ES-I3 (cell line): ENCODE data around the gene FPR3.

Experiments
- H3K36me3 ChIP-seq: 2 replicates; pipeline ENCODE4 v1.6.1; 2013; ENCODE audit warnings: mild to moderate bottlenecking, low read length, control low read depth, moderate library complexity; ENCODE audit not compliant: insufficient read depth
- H3K4me1 ChIP-seq: 2 replicates; pipeline ENCODE4 v1.6.1; 2013; ENCODE audit warnings: mild to moderate bottlenecking, control low read depth, low read length; ENCODE audit not compliant: insufficient read depth
- H3K9ac ChIP-seq: 2 replicates; pipeline ENCODE4 v1.6.1; 2013; ENCODE audit warnings: low read depth, mild to moderate bottlenecking, low read length, moderate library complexity
- H3K9me3 ChIP-seq: 2 replicates; pipeline ENCODE4 v1.6.1; 2013; ENCODE audit warnings: mild to moderate bottlenecking, low read length, moderate library complexity; ENCODE audit not compliant: control insufficient read depth, insufficient read depth

FPR3 gene

DNA sequence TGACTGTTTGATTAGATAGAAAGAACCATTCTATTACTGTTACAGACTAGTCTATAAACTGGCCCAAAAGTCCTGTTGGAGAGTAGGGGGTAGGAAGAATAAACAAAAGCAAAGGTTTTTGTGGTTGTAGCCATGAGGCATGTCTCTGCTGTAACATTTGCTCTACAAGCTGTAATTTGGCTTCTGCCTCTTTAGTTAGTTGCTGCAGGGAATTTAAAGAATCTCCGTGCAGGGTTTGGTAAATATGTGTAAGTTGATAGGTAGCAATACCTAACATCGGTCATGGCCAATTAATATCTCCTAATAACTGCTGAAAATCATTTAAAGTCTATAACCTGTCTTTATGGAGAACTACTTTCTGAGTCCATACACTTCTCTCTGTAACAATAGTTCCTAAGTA lies 13.0 kb downstream of the FPR3 start:
- H3K4me1 ChIP-seq = no peaks in the 10 kb centered on the region
- no peaks in the 10 kb centered on the region for H3K36me3 ChIP-seq
- 0 out of 2 replicates have a peak, but pooled peaks cover 4% of the 10 kb centered on the region for H3K9me3 ChIP-seq
- H3K9ac ChIP-seq = no peak overlapping the region

DNA sequence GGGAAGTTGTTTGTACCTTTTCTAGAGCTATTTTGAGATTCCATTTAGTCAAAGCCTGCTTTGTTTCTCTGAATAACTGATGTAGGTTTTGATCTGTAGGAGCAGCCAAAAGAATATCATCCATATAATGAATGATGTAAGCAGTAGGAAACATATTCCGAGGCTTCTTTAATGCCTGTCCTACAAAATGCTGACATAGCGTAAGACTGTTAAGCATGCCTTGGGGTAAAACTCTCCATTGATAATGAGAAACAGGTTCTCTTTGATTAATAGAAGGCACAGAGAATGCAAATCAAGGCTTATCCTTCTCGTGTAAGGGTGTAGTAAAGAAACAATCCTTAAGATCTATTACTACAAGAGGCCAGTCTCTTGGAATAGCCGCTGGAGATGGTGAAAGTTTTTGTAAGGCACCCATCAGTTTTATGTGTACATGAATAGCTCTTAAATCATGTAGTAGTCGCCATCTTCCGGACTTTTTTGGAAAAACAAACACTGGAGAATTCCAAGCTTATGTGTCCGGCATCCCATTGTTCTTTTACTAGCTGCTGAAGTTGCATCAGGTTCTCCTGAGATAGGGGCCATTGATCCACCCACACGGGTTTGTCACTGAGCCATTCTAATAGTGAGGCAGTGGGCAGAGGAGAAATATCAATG lies 13.5 kb downstream of the FPR3 start:
- Histone ChIP-seq H3K9ac (no peak overlapping the region), H3K4me1 (no peaks in the 10 kb centered on the region), H3K9me3 (0 out of 2 replicates have a peak, but pooled peaks cover 4% of the 10 kb centered on the region), H3K36me3 (no peaks in the 10 kb centered on the region)

DNA sequence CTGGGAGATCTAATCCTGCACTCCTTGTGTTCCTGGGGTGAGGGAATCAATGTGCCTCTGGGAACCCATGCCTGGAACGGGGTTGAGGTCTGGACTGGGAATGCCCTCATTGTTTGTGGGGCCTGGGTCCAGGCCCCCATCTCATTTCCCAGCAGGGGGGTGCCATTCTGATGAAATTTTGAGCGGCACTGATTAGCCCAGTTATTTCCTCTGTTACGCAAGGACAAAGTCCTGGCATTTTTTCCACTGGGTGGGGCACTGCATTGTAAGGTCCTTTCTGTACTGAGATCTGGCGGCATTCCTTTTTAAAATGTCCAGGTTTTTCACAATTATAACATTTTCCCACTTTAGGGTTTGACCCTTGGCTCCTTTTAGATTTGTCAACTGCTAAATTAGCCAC lies 14.8 kb downstream of the FPR3 start:
- H3K4me1 ChIP-seq = no peaks in the 10 kb centered on the region
- 0 out of 2 replicates have a peak, but pooled peaks cover 4% of the 10 kb centered on the region for H3K9me3 ChIP-seq
- no peak overlapping the region for H3K9ac ChIP-seq
- no peaks in the 10 kb centered on the region for H3K36me3 ChIP-seq

DNA sequence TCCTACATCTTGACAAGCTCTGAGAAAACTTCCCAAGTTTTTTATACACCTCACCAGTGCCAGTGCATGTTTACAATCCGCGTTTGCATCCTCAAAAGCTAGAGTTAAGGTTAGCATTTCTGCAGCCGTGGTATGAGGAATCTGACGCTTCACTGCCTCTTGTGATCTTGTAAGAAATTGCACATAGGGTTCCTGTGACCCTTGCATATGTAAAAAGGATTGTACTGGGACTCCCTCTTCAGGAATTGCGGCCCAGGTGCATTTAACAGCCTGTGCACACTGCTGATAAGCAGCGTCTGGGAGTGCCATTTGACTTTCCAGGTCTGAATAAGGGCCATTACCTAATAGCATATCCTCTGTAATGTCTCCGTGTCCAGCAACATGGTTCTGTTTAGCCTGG lies 15.3 kb downstream of the FPR3 start:
- no peak overlapping the region for H3K9ac ChIP-seq
- no peaks in the 10 kb centered on the region for H3K4me1 ChIP-seq
- H3K9me3 ChIP-seq = 0 out of 2 replicates have a peak, but pooled peaks cover 4% of the 10 kb centered on the region
- no peaks in the 10 kb centered on the region for H3K36me3 ChIP-seq

DNA sequence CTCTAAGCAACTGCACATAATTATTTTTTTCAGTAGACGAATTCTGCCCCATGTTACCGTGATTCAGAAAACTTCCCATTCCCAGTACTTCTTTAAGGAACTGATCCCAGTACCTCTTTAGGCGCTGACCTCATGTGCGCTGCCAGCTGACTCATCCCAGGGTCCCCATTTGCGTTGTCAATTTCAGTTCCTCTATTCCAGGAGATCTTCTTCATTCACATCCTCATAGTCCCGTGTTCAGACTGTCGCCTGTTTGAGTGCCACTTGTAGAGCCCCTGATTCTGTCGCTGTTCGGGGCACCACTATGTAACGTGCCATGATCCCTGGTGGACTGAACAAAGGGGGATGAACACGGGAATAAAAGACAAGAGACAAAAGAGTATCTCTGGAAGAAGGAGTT lies 16.4 kb downstream of the FPR3 start:
- Histone ChIP-seq H3K9me3 (0 out of 2 replicates have a peak, but pooled peaks cover 4% of the 10 kb centered on the region), H3K9ac (no peak overlapping the region), H3K4me1 (no peaks in the 10 kb centered on the region), H3K36me3 (no peaks in the 10 kb centered on the region)

DNA sequence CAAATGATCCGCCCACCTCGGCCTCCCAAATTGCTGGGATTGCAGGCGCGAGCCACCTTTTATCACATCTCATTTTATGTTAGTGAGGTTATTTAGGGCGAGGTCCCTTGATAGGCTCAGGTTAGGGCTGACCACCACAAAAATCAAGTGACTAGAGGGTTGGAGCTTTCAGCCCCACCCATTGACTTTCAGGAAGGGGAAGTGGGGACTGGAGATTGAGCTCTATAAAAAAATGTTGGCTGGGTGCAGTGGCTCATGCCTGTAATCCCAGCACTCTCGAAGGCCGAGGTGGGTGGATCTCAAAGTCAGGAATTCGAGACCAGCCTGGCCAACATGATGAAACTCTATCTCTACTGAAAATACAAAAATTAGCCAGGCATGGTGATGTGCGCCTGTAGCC lies 20.1 kb downstream of the FPR3 start:
- Histone ChIP-seq H3K4me1 (no peaks in the 10 kb centered on the region), H3K36me3 (no peaks in the 10 kb centered on the region), H3K9me3 (0 out of 2 replicates have a peak, but pooled peaks cover under 1% of the 10 kb centered on the region), H3K9ac (no peak overlapping the region)

DNA sequence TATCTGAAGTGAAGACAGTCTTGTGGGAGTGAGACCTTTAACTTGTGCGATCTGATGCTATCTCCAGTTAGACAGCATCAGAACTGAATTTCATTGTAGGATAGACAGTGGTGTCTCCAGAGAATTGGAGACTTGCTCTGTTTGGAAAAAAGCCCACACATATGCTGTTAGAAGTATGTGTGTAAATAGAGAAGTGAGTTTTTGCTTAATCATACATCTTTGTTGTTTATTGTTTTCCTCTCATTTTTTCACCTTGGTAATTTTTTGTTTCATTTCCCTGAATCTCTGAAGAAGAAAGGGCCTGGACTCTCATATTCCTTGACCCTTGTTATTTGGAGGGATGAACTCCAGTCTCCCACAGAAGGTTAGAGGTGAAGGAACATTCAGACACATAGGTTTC lies 21.8 kb downstream of the FPR3 start:
- no peaks in the 10 kb centered on the region for H3K36me3 ChIP-seq
- no peaks in the 10 kb centered on the region for H3K4me1 ChIP-seq
- H3K9me3 ChIP-seq = no peaks in the 10 kb centered on the region
- H3K9ac ChIP-seq = no peak overlapping the region

DNA sequence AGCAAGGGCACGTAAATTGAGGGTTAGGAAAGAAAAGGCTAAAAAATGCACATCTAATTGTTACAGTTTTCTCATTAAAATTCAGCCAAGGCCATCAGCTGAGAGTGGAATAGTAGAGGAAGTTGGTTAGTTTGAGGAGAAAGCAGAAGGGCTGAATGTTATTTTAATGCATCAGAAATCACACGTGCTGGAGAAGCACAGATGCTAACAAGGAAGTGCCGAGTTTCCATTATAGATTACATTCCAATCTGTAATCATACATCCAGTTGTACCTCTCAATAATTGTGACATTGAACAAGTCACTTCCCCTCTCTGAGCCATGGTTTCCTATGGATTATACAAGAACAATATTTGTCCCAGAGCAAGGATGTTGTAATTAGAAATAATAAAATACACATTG lies 25.1 kb downstream of the FPR3 start:
- Histone ChIP-seq H3K4me1 (no peaks in the 10 kb centered on the region), H3K36me3 (no peaks in the 10 kb centered on the region), H3K9me3 (no peaks in the 10 kb centered on the region), H3K9ac (no peak overlapping the region)

DNA sequence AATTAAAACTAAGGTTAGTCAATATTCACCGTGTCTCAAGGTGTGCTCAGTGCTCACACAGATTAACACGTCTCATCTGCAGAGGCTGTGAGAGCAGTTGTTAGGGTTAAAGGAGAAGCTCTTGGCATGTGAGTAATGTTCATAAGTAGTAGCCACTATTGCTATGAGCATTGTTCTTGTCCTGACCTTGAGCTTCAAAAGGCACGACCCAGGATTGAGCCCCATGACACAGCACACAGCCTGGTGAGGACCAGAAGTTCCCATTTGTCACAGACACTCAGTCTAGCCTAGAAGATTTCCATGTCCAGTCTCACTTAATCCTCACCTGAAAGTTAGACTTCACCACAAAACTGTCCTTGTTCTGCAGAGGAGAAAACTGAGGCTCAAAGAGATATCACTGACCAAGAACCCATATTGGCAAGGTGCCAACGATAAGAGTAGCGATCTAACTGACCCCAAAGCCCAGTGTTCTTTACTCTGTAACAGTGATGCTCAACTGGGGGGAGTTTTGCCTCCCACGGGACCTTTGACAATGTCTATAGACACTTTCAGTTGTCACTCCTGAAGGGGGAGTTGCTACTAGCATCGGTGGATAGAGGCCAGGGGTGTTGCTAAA lies 26.0 kb downstream of the FPR3 start:
- Histone ChIP-seq H3K9me3 (no peaks in the 10 kb centered on the region), H3K4me1 (no peaks in the 10 kb centered on the region), H3K36me3 (no peaks in the 10 kb centered on the region), H3K9ac (no peak overlapping the region)

DNA sequence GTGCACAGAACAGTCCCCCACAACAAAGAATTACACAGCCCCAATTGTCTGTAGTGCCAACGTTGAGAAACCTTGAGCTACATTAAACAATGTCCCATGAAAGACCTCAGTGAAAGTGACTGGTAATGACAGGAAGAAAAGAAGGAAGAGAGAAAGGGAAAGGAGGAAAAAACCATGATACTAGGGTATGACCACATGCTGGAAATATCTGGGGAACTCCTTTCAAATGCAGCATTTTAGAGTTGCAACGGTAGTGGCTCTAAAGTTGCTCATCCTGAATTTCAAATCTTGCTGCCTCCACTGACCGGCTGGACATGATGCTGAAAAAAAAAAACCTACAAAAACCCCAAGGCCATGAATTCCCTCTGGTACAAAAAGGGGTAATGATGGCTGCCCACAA lies 26.5 kb downstream of the FPR3 start:
- Histone ChIP-seq H3K36me3 (no peaks in the 10 kb centered on the region), H3K4me1 (no peaks in the 10 kb centered on the region), H3K9me3 (0 out of 2 replicates have a peak, but pooled peaks cover 2% of the 10 kb centered on the region), H3K9ac (no peak overlapping the region)

DNA sequence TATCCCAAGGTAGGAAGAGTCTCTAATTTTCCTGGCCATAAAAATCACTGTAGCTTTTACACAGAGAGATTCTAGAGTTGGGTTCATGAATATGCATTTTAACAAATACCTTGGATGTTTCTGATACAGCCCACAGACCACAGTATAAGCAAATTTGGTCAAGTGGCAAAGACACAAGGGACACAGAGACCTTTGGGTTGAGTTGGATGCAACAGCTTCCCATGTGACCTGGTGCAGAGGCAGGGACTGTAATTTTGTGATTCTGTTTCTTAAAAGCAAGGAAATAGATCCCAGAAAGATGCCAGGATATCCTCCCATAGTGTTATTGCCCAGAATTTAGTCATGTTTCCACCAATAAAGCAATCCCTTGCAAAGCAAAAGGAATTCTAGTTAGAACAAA lies 27.0 kb downstream of the FPR3 start:
- H3K4me1 ChIP-seq = no peaks in the 10 kb centered on the region
- no peak overlapping the region for H3K9ac ChIP-seq
- H3K36me3 ChIP-seq = no peaks in the 10 kb centered on the region
- 0 out of 2 replicates have a peak, but pooled peaks cover 2% of the 10 kb centered on the region for H3K9me3 ChIP-seq

DNA sequence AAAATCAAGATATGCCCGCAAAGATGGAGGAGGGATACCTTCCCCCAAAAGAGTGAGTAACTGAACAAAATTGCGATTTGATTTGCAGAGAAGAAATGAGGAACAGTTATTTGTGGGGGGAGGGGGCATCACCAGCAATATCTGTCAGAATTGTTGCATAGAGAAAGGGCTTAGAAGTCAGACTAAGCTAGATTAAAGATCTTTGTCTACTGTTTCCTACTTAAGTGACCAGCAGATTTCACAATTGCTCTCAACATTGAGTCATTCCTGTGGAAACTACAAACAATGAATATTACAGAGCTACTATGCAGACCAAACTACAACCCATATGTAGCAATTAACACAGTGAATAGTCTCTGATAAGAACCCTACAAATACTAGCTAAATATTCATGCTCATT lies 27.4 kb downstream of the FPR3 start:
- Histone ChIP-seq H3K9ac (no peak overlapping the region), H3K36me3 (no peaks in the 10 kb centered on the region), H3K9me3 (0 out of 2 replicates have a peak, but pooled peaks cover 2% of the 10 kb centered on the region), H3K4me1 (no peaks in the 10 kb centered on the region)

DNA sequence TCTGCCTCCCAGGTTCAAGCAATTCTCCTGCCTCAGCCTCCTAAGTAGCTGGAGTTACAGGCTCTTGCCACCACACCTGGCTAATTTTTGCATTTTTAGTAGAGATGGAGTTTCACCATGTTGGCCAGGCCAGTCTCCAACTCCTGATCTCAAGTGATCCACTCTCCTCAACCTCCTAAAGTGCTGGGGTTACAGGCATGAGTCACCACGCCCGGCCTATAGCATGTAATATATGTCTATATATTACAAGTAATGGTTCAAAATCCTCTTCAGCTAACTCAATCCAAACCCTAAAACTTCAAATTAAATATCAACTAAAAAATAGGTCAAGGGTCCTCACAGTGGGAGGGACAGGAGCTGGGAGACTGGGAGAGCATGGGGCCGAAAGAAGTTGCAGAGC lies 28.0 kb downstream of the FPR3 start:
- H3K9ac ChIP-seq = no peak overlapping the region
- H3K4me1 ChIP-seq = no peaks in the 10 kb centered on the region
- H3K9me3 ChIP-seq = 0 out of 2 replicates have a peak, but pooled peaks cover 2% of the 10 kb centered on the region
- H3K36me3 ChIP-seq = no peaks in the 10 kb centered on the region; the same call in 1 of the 2 replicates

DNA sequence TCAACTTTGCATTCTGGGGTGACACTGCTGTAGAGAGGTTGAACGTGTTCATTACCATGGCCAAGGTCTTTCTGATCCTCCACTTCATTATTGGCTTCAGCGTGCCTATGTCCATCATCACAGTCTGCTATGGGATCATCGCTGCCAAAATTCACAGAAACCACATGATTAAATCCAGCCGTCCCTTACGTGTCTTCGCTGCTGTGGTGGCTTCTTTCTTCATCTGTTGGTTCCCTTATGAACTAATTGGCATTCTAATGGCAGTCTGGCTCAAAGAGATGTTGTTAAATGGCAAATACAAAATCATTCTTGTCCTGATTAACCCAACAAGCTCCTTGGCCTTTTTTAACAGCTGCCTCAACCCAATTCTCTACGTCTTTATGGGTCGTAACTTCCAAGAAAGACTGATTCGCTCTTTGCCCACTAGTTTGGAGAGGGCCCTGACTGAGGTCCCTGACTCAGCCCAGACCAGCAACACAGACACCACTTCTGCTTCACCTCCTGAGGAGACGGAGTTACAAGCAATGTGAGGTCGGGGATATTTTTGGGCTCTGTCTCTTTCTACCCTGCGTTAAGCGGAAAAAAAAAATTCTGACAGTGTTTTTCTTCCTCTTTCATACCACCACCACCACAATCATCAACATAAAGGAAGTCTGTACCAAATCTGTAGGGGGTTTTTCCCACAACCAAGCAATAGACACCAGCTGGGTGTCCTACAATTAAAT lies 29.5 kb downstream of the FPR3 start:
- no peaks in the 10 kb centered on the region; the same call in 1 of the 2 replicates for H3K36me3 ChIP-seq
- peaks cover 6% of the 10 kb centered on the region for H3K9me3 ChIP-seq
- no peaks in the 10 kb centered on the region for H3K4me1 ChIP-seq
- H3K9ac ChIP-seq = no peak overlapping the region

DNA sequence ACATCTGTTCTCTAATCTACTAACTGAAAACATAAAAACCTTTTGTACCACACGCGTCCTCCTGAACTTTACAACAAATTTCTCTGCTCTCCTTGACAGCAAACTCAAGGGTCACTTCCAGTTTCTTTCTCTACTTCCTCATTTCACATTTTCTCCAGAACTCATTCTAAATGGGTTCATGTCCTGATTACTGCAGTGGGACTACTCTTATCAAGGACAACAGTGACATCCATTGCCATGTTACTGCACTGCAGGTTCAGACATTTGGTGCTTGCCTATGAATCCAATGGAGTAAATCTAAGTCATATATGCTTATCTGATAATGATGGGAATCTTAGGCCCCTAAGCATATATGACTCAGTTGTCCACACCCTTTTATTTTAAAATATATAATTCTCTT lies 35.3 kb downstream of the FPR3 start:
- H3K36me3 ChIP-seq = no peaks in the 10 kb centered on the region; the same call in 1 of the 2 replicates
- H3K9me3 ChIP-seq = peaks cover 6% of the 10 kb centered on the region
- no peaks in the 10 kb centered on the region for H3K4me1 ChIP-seq
- no peak overlapping the region for H3K9ac ChIP-seq
